Endothelial cell of umbilical vein (primary cell): Measurements from ENCODE around the gene NDP.

ENCODE experiments used
- EZH2 ChIP-seq: IDR thresholded peaks from 2 replicates; pipeline ENCODE4 v1.6.1; 2012; ENCODE audit warnings: borderline replicate concordance, low read depth, mild to moderate bottlenecking, moderate library complexity, low read length, inconsistent platforms; ENCODE audit not compliant: severe bottlenecking
- FOS ChIP-seq: IDR thresholded peaks from 2 replicates; pipeline ENCODE4 v1.6.1; 2011; ENCODE audit warnings: mild to moderate bottlenecking, low read length, moderate library complexity, borderline replicate concordance; ENCODE audit not compliant: insufficient read depth
- POLR2A ChIP-seq: IDR thresholded peaks from 2 replicates; pipeline ENCODE4 v1.6.1; 2012; ENCODE audit warnings: low read depth, mild to moderate bottlenecking, control low read depth, low read length
- POLR2AphosphoS5 ChIP-seq: IDR thresholded peaks from 2 replicates; pipeline ENCODE4 v1.6.1; 2012; ENCODE audit warnings: low read depth, mild to moderate bottlenecking, control low read depth, low read length, moderate library complexity; ENCODE audit not compliant: insufficient read depth
- TF ChIP-seq, protein P1 (sequence below), 2 donors: IDR thresholded peaks; 1 replicate in 1 of 2; 2 replicates in 1 of 2; pipeline ENCODE4 v1.5.1; 2011; ENCODE audit warnings: low read length in 2 of 2, mild to moderate bottlenecking in 2 of 2, moderate library complexity in 2 of 2, control low read depth in 1 of 2, inconsistent platforms in 1 of 2, low read depth in 1 of 2; ENCODE audit not compliant: insufficient read depth in 1 of 2; ENCODE audit errors: extremely low read depth in 1 of 2
- TF ChIP-seq, protein P2 (sequence below): IDR thresholded peaks from 2 replicates; pipeline ENCODE4 v1.6.1; 2011; ENCODE audit not compliant: insufficient read depth, insufficient read length

DNA sequence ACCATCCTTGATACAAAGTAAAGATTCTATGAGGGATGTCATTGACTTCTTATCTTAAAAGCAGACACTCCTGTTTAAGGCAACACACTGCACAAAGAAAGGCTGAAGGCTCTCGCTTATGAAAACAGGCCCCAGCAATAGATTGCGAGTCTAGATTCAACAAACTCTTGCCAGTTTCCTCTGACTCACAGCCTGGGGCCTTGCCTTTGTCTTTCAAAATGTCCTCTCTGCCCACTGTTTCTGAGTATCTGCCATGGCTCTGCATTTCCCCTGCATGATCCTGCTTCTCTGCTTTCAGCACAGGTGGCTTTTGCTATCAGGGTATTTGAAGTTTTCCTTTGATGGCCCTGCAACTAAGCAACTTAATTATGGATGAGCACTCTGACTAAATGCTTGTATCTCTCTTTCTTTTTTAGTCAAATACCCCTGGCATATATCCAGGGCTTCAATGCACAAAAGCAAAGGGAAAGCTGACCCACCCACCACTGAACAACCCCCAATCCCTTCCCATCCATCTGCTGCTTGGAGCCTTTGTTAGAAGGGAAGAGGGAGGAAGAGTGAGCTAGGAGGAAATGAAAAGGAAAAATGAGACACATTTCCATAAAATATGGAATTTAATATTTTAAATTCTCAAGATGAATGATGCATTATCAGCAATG is 32.2 kb downstream of the NDP start:
- TF ChIP-seq POLR2A (no peak), POLR2AphosphoS5 (no peak), EZH2 (no peak), FOS (peak; percentile 32)
- TF ChIP-seq, protein P1, sequence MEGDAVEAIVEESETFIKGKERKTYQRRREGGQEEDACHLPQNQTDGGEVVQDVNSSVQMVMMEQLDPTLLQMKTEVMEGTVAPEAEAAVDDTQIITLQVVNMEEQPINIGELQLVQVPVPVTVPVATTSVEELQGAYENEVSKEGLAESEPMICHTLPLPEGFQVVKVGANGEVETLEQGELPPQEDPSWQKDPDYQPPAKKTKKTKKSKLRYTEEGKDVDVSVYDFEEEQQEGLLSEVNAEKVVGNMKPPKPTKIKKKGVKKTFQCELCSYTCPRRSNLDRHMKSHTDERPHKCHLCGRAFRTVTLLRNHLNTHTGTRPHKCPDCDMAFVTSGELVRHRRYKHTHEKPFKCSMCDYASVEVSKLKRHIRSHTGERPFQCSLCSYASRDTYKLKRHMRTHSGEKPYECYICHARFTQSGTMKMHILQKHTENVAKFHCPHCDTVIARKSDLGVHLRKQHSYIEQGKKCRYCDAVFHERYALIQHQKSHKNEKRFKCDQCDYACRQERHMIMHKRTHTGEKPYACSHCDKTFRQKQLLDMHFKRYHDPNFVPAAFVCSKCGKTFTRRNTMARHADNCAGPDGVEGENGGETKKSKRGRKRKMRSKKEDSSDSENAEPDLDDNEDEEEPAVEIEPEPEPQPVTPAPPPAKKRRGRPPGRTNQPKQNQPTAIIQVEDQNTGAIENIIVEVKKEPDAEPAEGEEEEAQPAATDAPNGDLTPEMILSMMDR (IDR thresholded peaks at IDR 0.05; ENCODE audit: extremely low read depth in 1 of 2, insufficient read depth in 1 of 2, low read depth in 1 of 2, low read length in 2 of 2) = no peak
- TF ChIP-seq, protein P2, sequence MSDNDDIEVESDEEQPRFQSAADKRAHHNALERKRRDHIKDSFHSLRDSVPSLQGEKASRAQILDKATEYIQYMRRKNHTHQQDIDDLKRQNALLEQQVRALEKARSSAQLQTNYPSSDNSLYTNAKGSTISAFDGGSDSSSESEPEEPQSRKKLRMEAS = no peak
